Upper lobe of right lung (tissue), 1 donor: ENCODE results near the gene MYOD1. TPM values are rescaled to one million over a fixed set of nuclear protein-coding genes. Genes with fewer than 3 reads are reported as not detected.

Source experiments
- ATAC-seq: fragments of 200-7000 bp; cut with Tn5 transposase; one replicate; pipeline ENCODE4 v1.9.1; 2020; ENCODE audit warnings: mild to moderate bottlenecking, moderate library complexity
- DNase-seq: peaks from one replicate; pipeline ENCODE4 v3.0.0-alpha.2; 2020
- H3K27ac ChIP-seq: fragments of 200-600 bp; one replicate; pipeline ENCODE4 v1.8.0; 2022
- H3K27me3 ChIP-seq: fragments of 200-600 bp; one replicate; pipeline ENCODE4 v1.8.0; 2022; ENCODE audit warnings: mild to moderate bottlenecking
- H3K36me3 ChIP-seq: fragments of 200-600 bp; one replicate; pipeline ENCODE4 v1.8.0; 2022
- H3K4me1 ChIP-seq: fragments of 200-600 bp; one replicate; pipeline ENCODE4 v1.8.0; 2022
- H3K4me3 ChIP-seq: fragments of 200-600 bp; one replicate; pipeline ENCODE4 v1.8.0; 2022; ENCODE audit warnings: mild to moderate bottlenecking
- H3K9me3 ChIP-seq: fragments of 200-600 bp; one replicate; pipeline ENCODE4 v1.8.0; 2022
- intact Hi-C: fragments of 100-400 bp; cut with DNase I; formaldehyde crosslinking; loops from one replicate; pipeline ENCODE4 v1.11.0; 2022
- total RNA-seq: library from RNA; stranded (reverse); fragmentation: NEBNext Ultra II Directional; extraction: Animal tissue kit (Norgen Biotek cat#: 25700); gene quantifications from one replicate; pipeline ENCODE4 v1.2.1, GENCODE V29; 2021
- TF ChIP-seq, protein P1 (sequence below): fragments of 200-600 bp; IDR thresholded peaks from one replicate; pipeline ENCODE4 v1.8.0; 2022; ENCODE audit warnings: antibody characterized with exemption
- donor health status: DM: no; HTN: yes; CAD: no; lungs with severe emphysema.

Gene MYOD1
- total RNA-seq, 1 donor from 2014 or later: not detected

GRCh38 chr11:17750013-17750800 is 30.8 kb downstream of the MYOD1 start:
- Histone ChIP-seq H3K36me3 (no peaks in the 10 kb centered on the region), H3K27ac (no peak overlapping the region), H3K4me3 (no peak overlapping the region), H3K4me1 (no peaks in the 10 kb centered on the region), H3K27me3 (peaks cover 6% of the 10 kb centered on the region), H3K9me3 (no peaks in the 10 kb centered on the region)
- intact Hi-C loops: no loop called here
- peak; percentile 44 for DNase-seq
- TF ChIP-seq, protein P1, sequence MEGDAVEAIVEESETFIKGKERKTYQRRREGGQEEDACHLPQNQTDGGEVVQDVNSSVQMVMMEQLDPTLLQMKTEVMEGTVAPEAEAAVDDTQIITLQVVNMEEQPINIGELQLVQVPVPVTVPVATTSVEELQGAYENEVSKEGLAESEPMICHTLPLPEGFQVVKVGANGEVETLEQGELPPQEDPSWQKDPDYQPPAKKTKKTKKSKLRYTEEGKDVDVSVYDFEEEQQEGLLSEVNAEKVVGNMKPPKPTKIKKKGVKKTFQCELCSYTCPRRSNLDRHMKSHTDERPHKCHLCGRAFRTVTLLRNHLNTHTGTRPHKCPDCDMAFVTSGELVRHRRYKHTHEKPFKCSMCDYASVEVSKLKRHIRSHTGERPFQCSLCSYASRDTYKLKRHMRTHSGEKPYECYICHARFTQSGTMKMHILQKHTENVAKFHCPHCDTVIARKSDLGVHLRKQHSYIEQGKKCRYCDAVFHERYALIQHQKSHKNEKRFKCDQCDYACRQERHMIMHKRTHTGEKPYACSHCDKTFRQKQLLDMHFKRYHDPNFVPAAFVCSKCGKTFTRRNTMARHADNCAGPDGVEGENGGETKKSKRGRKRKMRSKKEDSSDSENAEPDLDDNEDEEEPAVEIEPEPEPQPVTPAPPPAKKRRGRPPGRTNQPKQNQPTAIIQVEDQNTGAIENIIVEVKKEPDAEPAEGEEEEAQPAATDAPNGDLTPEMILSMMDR: no peak
- no peak for ATAC-seq

DNA sequence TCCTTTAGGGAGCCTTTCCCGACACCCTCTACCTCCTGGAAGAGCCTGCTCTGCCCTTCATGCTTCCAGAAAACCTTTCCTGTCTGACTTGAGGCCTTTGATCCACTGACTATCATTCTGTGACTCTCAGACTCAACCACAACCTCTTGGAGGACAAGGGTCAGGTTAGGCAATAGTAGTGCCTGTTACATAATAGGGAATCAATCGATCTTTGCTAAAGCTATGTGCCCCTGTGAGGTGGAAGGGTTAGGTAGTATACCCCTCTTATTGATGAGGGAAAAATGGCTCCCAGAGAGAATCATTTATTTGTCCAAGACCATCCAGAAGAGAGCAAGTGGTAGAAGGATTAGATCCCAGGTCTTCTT is 31.4 kb downstream of the MYOD1 start:
- Histone ChIP-seq H3K4me1 (no peaks in the 10 kb centered on the region), H3K36me3 (no peaks in the 10 kb centered on the region), H3K27me3 (peaks cover 6% of the 10 kb centered on the region), H3K4me3 (no peak overlapping the region), H3K27ac (no peak overlapping the region), H3K9me3 (no peaks in the 10 kb centered on the region)
- ATAC-seq (no peak), DNase-seq (no peak)
- intact Hi-C loops: no loop called here
- TF ChIP-seq, protein P1: no peak

GRCh38 chr11:17751558-17751957 is 32.2 kb downstream of the MYOD1 start:
- ATAC-seq (no peak), DNase-seq (no peak)
- TF ChIP-seq, protein P1: no peak
- no peaks in the 10 kb centered on the region for H3K9me3 ChIP-seq
- H3K27me3 ChIP-seq: peaks cover 6% of the 10 kb centered on the region
- H3K36me3 ChIP-seq: no peaks in the 10 kb centered on the region
- intact Hi-C loops: no loop called here
- no peak overlapping the region for H3K27ac ChIP-seq
- H3K4me1 ChIP-seq: no peaks in the 10 kb centered on the region
- no peak overlapping the region for H3K4me3 ChIP-seq

DNA sequence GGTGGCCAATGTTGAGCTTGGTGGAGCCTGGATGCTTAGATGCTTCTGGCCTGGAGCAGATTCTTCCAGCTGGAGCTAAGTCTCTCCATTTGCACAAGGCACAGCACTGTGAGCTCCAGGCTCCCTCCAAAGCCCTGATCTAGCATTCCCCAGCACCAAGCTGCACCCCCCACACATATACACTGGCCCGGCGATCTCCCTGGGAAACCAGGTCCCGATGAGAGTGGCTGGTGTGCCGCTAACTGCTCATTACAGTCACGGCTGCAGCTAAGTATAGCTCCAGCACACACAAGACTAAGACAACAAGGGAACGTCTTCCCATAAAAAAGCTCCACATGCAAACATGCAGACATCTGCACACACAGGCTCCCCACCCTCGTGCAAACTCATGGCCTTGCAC is 32.8 kb downstream of the MYOD1 start:
- Histone ChIP-seq H3K27me3 (peaks cover 4% of the 10 kb centered on the region), H3K4me3 (no peak overlapping the region), H3K27ac (no peak overlapping the region), H3K9me3 (no peaks in the 10 kb centered on the region), H3K36me3 (no peaks in the 10 kb centered on the region), H3K4me1 (no peaks in the 10 kb centered on the region)
- DNase-seq (peak; percentile 38), ATAC-seq (no peak)
- TF ChIP-seq, protein P1: no peak
- intact Hi-C loops: no loop called here

DNA sequence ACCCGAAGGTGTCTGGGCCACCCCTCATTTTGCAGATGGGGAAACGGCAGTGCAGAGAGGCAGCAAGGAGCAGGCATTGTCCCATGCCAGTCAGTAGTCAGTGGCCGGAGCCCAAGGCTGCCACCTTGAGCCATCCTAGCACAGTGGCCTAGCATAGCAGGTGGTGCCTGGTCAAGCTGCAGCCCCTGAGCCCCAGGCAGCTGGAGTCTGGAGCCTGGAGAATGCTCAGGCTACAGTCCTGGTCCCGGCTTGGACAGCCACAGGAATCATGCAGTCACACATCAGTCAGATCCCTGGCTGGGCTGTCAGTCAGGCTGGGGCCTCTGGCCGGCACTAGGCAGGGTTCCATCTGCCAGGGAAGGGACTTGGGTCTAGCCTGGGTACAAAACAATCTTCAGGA is 33.8 kb downstream of the MYOD1 start:
- H3K36me3 ChIP-seq: no peaks in the 10 kb centered on the region
- H3K27ac ChIP-seq: no peak overlapping the region
- TF ChIP-seq, protein P1: no peak

DNA sequence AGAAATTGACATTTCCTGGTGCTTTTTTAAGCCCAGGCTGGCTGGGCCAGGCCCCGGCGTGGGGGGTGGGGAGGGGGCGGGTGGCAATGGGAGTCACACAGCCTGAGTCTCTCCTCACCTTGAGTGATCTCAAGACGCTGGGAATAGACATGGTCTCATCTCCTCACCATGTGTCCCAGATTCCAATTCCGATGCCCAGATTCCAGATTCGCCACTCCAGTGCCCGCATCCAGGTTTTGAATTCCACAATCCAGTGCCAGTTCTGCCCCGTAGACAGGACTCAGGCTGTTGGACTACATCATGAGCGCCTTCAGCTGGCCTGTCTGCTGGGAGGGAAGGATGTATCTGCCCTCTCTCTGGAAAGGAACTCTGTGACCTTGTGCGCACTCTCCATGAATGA is 34.3 kb downstream of the MYOD1 start:
- ATAC-seq: no peak
- H3K4me1 ChIP-seq: no peaks in the 10 kb centered on the region
- TF ChIP-seq, protein P1: no peak
- intact Hi-C loops: no loop called here
- no peaks in the 10 kb centered on the region for H3K9me3 ChIP-seq
- H3K36me3 ChIP-seq: no peaks in the 10 kb centered on the region
- H3K27ac ChIP-seq: no peak overlapping the region
- H3K4me3 ChIP-seq: no peak overlapping the region
- peak; percentile 29 for DNase-seq
- H3K27me3 ChIP-seq: no peaks in the 10 kb centered on the region

More for the DNA sequence above, 33.8 kb downstream of the MYOD1 start:
- Histone ChIP-seq H3K4me3 (no peak overlapping the region), H3K27me3 (no peaks in the 10 kb centered on the region), H3K4me1 (no peaks in the 10 kb centered on the region), H3K9me3 (no peaks in the 10 kb centered on the region)
- intact Hi-C loops: no loop called here
- ATAC-seq (no peak), DNase-seq (peak; percentile 52)
